ENCODE results near the gene DHX30. TPM values are rescaled to one million over a fixed set of nuclear protein-coding genes. Genes with fewer than 3 reads are reported as not detected.

The DHX30 gene
- total RNA-seq, 2 donors from 2014 or later, result 33.8 to 72.8 TPM

DNA sequence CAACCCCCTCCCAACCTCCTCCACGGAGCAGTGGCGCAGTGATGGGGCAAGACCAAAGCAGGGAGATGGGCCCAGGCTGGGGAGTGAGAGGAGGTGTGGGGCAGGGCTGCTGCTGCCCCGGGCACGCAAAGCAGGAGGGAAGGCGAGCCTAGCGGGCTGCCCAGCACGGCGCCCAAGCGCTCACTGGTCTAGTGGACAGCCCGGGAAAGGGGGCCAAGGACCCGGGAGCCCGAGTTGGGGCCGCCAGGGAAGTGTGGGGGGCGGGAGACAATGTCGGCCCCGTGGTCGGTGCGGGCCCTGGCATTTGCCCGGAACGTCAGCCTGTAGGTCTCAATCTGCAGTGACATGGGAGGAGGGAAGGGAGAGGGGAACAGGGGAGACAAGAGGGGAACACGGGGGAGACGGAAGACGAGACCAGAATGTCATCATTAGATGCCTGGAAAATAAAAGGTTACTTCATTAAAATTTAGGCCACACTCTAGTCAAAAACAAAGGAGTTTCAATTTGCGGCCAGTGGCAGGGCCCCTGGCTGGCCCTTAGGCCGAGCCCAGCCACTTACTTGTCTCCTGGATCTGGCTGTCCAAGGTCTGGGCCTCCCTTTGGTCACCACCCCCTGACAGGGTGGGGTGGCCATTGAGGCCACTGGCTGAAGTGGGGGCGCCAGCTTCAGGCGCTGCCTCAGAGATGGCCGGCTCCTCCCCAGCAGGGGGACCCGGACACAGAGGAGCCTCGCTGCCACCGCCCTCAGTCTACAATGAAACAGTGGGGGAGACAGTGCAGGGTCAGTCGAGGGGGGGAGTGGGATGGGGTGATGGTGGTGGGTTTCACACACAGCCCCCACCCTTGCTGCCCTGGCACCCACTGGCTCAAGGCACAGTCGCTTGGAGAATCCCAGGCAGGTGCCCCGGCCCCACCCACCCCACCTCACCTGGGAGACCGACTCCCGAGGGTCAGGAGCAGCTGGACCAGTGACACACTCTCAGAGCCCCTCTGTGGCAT is 50.0 kb downstream of the DHX30 start:
- Histone ChIP-seq H3K4me1 (no peaks in the 10 kb centered on the region), H3K27me3 (no peaks in the 10 kb centered on the region), H3K27ac (no peak overlapping the region), H3K9me3 (no peaks in the 10 kb centered on the region), H3K4me3 (no peak overlapping the region), H3K36me3 (peaks cover 6% of the 10 kb centered on the region), H3K9ac (ENCODE audit: low read depth in 2 of 2, low read length in 2 of 2) (no peak overlapping the region)
- intact Hi-C loops (cut with DNase I), result no loop called here
- TF ChIP-seq, protein P1, sequence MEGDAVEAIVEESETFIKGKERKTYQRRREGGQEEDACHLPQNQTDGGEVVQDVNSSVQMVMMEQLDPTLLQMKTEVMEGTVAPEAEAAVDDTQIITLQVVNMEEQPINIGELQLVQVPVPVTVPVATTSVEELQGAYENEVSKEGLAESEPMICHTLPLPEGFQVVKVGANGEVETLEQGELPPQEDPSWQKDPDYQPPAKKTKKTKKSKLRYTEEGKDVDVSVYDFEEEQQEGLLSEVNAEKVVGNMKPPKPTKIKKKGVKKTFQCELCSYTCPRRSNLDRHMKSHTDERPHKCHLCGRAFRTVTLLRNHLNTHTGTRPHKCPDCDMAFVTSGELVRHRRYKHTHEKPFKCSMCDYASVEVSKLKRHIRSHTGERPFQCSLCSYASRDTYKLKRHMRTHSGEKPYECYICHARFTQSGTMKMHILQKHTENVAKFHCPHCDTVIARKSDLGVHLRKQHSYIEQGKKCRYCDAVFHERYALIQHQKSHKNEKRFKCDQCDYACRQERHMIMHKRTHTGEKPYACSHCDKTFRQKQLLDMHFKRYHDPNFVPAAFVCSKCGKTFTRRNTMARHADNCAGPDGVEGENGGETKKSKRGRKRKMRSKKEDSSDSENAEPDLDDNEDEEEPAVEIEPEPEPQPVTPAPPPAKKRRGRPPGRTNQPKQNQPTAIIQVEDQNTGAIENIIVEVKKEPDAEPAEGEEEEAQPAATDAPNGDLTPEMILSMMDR (IDR thresholded peaks at IDR 0.05), result no peak
- DNase-seq, result no peak

DNA sequence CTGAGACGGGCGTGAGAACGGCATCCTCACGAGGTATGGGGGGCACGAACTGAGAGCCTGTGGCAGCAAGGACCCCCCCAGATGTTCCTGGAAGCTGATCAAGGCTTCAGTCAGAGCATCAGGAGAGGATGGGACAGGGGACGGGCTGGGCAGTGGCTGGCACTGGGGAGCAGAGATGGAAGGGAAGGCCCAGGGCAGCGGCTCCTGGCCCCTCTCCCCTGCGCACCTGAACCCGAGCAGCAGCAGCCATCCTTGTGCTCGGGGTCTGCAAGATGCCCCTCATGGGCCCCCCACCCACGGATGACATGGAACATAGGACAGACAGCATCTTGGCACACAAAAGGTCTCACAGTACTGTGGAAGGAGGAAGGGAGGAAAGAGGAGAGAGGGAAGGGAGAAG is 51.3 kb downstream of the DHX30 start:
- peaks cover 6% of the 10 kb centered on the region for H3K36me3 ChIP-seq
- no peak for DNase-seq
- H3K4me1 ChIP-seq, result no peaks in the 10 kb centered on the region
- no peaks in the 10 kb centered on the region for H3K27me3 ChIP-seq
- intact Hi-C loops (cut with DNase I), result no loop called here
- TF ChIP-seq, protein P1 (IDR thresholded peaks at IDR 0.05), result no peak
- no peak overlapping the region for H3K4me3 ChIP-seq
- no peak overlapping the region for H3K27ac ChIP-seq
- no peak overlapping the region for H3K9ac ChIP-seq (ENCODE audit: low read depth in 2 of 2, low read length in 2 of 2)
- no peaks in the 10 kb centered on the region for H3K9me3 ChIP-seq

DNA sequence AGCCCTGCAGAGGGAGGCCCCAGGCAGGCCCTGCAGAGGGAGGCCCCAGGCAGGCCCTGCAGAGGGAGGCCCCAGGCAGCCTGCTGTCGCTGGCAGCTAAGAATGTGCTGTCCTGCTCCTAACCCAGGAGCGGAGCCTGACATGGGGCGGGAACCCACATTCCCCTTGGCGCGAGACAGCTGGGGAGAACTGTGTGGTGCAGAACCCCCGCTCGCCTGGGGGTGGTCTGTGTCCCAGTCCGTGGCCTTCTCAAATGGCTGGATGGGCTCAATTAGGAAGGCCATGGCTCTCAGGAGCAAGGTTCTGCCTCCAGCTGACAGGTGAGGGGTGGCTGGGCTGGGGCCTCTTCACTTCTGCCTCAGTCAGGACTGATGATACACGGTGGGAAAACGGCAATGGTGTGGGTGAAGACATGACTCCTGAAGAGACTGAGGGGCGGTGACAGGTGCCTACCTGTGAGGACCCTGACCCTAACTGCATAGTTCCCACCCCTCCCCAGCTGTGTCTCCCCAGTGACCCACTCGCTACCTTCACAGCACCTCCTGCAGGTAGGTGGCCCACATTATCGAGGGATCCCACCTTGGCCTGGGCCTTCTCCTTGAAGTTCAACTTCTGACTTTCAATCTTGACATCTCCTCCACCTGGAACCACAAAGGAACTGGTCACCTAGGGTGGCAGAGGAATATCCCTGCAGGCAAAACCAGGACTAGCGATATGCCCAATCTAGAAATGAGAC is 52.0 kb downstream of the DHX30 start:
- H3K27ac ChIP-seq, result no peak overlapping the region
- no peak overlapping the region for H3K4me3 ChIP-seq
- H3K9ac ChIP-seq (ENCODE audit: low read depth in 2 of 2, low read length in 2 of 2), result no peak overlapping the region
- peaks cover 6% of the 10 kb centered on the region for H3K36me3 ChIP-seq
- no peak for DNase-seq
- no peaks in the 10 kb centered on the region for H3K9me3 ChIP-seq
- H3K4me1 ChIP-seq, result no peaks in the 10 kb centered on the region
- H3K27me3 ChIP-seq, result no peaks in the 10 kb centered on the region
- intact Hi-C loops (cut with DNase I), result no loop called here
- TF ChIP-seq, protein P1 (IDR thresholded peaks at IDR 0.05), result no peak

DNA sequence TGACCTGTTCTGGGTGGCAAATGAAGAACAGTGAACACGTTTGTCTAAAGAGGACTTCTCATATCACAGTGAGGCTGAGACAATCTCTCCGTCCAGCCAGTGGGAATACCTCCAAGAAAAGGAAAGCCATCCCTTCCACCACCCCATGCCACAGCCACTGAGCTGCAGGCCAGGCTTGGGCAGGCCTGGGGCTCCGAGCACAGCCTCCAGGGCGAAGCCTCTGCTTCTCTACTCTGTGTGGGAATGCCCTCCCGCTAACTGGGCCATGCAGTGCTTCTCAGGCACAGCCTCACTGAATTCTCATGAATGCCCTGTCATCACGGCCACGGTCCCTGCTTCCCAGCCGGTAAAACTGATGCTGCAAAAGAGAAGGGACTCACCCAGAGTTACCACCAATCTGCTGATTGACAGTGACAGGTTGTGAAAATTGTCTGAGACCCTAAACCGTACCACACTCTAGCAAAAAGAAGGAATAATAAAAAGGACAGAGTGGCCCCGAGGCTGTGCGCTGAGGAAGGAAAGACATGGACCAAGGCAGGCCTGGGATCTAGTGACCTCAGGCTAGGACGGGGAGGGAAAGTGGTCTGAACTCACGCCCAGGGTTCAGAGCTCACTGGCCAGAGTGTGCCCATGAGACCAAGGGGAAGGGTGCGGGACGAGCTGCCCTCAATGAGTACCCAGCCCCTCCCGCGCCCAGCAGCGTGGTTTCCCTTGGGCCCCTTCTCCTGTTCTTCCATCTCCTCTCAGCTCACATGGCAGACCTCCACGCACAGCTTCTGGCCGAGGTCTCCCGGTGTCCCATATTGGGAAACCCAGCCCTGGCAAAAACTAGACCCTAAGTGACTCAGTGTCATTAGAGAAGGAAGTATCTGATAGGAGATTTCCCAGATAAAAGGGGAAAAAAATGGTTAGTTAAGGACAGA is 52.8 kb downstream of the DHX30 start:
- intact Hi-C loops (cut with DNase I), result no loop called here
- TF ChIP-seq, protein P1 (IDR thresholded peaks at IDR 0.05), result no peak
- peaks cover 6% of the 10 kb centered on the region for H3K36me3 ChIP-seq
- DNase-seq, result no peak
- H3K27ac ChIP-seq, result no peak overlapping the region
- no peak overlapping the region for H3K9ac ChIP-seq (ENCODE audit: low read depth in 2 of 2, low read length in 2 of 2)
- H3K4me3 ChIP-seq, result no peak overlapping the region
- no peaks in the 10 kb centered on the region for H3K9me3 ChIP-seq
- H3K27me3 ChIP-seq, result no peaks in the 10 kb centered on the region
- no peaks in the 10 kb centered on the region for H3K4me1 ChIP-seq

DNA sequence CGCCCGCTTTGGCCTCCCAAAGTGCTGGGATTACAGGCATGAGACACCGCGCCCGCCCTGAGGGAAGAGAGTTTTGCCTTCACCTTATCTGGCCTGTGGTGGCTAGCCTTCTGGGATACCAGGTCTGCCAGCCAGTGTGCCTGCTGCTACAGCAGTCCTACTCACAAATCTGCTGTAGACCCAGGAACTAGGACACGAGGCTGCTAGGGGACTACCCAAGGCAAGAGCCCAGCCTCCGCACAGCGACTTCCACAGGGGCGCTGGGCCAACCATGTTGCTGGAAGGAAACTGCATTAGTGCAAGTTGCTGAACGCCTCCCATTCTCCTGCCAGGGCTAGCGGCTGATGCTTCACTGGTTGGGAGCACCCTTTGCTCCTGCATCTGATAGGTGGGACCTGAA is 53.7 kb downstream of the DHX30 start:
- Histone ChIP-seq H3K27ac (no peak overlapping the region), H3K27me3 (no peaks in the 10 kb centered on the region), H3K9me3 (no peaks in the 10 kb centered on the region), H3K4me1 (no peaks in the 10 kb centered on the region), H3K9ac (ENCODE audit: low read depth in 2 of 2, low read length in 2 of 2) (no peak overlapping the region), H3K4me3 (no peak overlapping the region), H3K36me3 (peaks cover 6% of the 10 kb centered on the region)
- DNase-seq, result no peak
- intact Hi-C loops (cut with DNase I), result no loop called here
- TF ChIP-seq, protein P1 (IDR thresholded peaks at IDR 0.05), result no peak
